ENCODE measurements around the gene C9.
"Not testable (repeated sequence)": the region's sequence is repeated elsewhere in the genome, so short reads cannot be mapped to it uniquely, and the experiment has no call there.

C9 gene

DNA sequence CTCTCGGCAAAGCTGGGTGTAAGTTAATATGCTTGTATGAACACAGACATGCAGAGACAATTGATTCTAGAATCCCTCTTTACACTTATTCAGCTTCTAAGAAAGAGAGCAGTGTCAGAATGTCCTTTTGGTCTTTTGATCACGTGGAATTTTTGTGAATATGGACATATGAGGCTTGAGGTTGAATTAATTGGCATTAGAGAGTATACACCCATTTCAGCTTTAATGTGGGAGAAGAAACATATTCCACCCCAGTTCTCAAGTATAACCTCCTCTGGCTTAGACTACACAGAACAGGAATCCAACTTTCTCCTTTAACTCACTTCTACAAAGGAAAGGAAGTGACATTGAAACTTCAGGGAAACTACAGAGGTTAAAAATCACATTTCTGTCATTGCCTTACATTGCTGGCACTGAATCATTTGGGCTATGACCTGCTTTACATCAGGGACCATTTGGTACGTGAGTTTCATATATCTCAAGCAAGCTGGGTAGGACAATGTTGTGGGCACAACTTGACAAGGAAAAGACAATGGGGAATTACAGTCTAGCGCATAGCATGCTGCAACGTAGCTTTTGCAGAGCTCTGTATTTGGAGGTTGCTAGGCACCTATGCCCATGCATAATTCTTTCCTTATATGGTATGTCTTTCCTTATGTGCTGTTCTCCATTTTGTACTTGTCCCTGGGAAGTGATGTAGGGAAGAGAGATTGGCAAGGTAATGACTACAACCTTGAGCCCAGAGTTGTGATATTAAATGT lies 41.0 kb upstream of the C9 start:
- Histone ChIP-seq H3K36me3 (replicated peaks) (no peaks in the 10 kb centered on the region), H3K4me3 (ENCODE audit: low read depth, low read length) (no peak overlapping the region), H3K27ac (no peak overlapping the region), H3K27me3 (replicated peaks) (no peaks in the 10 kb centered on the region)
- in situ Hi-C loops (cut with HindIII; ENCODE audit: low pct_ligation_motif_present, low sequenced_read_pairs), result no loop called here
- TF ChIP-seq, protein P1, sequence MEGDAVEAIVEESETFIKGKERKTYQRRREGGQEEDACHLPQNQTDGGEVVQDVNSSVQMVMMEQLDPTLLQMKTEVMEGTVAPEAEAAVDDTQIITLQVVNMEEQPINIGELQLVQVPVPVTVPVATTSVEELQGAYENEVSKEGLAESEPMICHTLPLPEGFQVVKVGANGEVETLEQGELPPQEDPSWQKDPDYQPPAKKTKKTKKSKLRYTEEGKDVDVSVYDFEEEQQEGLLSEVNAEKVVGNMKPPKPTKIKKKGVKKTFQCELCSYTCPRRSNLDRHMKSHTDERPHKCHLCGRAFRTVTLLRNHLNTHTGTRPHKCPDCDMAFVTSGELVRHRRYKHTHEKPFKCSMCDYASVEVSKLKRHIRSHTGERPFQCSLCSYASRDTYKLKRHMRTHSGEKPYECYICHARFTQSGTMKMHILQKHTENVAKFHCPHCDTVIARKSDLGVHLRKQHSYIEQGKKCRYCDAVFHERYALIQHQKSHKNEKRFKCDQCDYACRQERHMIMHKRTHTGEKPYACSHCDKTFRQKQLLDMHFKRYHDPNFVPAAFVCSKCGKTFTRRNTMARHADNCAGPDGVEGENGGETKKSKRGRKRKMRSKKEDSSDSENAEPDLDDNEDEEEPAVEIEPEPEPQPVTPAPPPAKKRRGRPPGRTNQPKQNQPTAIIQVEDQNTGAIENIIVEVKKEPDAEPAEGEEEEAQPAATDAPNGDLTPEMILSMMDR (IDR thresholded peaks at IDR 0.05; ENCODE audit: low read depth, low read length, missing control alignments), result no peak
- no peak for DNase-seq

DNA sequence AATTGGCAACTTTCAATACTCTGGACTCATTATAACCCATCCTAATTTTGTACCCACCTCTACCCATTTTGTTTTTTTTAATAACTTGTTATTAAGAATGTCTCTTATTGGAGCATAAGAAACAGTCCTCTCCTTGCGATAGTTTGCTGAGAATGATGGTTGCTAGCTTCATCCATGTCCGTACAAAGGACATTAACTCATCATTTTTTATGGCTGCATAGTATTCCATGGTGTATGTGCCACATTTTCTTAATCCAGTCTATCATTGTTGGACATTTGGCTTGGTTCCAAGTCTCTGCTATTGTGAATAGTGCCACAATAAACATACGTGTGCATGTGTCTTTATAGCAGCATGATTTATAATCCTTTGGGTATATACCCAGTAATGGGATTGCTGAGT lies 39.5 kb upstream of the C9 start:
- H3K27me3 ChIP-seq (replicated peaks), result not testable (repeated sequence)

DNA sequence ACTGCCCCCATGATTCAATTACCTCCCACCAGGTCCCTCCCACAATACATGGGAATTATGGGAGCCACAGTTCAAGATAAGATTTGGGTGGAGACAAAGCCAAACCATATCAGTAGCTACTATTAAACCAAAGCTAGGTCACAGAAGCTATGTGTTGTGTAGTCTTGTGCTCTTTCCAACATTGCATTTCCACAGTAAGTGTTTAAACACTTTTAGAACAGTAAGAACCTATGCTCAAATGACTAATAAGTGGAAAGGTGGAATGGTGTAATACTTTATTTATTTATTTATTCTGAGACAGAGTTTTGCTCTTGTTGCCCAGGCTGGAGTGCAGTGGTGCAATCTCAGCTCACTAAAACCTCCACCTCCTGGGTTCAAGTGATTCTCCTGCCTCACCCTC lies 37.8 kb upstream of the C9 start:
- H3K27ac ChIP-seq; H3K4me3 ChIP-seq (ENCODE audit: low read depth, low read length); H3K27me3 ChIP-seq (replicated peaks); H3K36me3 ChIP-seq (replicated peaks); DNase-seq; in situ Hi-C loops (cut with HindIII; ENCODE audit: low pct_ligation_motif_present, low sequenced_read_pairs): not testable (repeated sequence)

More for the DNA sequence above, 39.5 kb upstream of the C9 start:
- H3K27ac ChIP-seq; DNase-seq; in situ Hi-C loops (cut with HindIII; ENCODE audit: low pct_ligation_motif_present, low sequenced_read_pairs); H3K36me3 ChIP-seq (replicated peaks); H3K4me3 ChIP-seq (ENCODE audit: low read depth, low read length): not testable (repeated sequence)

DNA sequence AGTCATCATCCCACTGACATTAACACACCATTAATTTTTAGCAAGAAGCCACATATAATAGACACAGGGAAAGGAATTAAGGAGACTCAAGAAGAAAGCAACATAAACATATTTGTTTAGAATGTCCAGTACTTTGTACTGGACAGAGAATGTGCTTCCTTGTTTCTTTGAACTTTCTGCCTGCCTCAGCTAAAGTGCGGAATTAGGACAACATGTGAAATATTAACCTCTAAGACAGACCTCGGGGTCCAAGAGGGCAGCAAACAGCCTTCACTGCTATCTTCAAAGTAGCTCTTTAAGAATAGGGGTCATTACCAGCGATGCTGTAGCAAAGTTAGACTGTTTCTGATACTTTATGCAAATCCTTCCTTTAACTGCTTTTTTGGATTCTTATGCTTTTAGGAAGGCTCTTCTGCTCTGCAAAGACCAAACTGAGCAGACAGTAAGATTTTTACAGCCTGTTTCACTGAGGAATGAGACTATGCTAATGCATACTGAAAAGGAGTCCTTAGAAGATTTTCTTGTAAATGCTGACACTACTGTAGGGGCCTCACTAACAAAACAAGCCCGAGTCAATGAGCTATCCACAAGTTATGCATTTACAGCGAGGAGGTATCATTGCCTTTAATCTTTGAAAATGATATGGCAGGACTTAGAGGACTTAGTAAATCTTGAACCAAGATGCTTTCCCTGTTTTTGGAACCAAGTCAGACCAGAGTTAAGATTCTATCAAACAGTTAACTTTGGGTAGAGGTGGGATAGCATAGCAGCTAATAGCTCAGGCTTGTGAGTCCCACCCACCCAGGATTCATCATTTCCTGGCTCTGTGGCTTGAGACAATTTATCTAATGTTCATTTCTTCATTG lies 36.7 kb upstream of the C9 start:
- in situ Hi-C loops (cut with HindIII; ENCODE audit: low pct_ligation_motif_present, low sequenced_read_pairs), result no loop called here
- H3K36me3 ChIP-seq (replicated peaks), result peaks cover 6% of the 10 kb centered on the region
- peak; percentile 28 for DNase-seq
- TF ChIP-seq, protein P1 (IDR thresholded peaks at IDR 0.05; ENCODE audit: low read depth, low read length, missing control alignments), result no peak
- H3K4me3 ChIP-seq (ENCODE audit: low read depth, low read length), result no peak overlapping the region
- H3K27ac ChIP-seq, result peak overlapping the region; percentile 93
- no peaks in the 10 kb centered on the region for H3K27me3 ChIP-seq (replicated peaks)

DNA sequence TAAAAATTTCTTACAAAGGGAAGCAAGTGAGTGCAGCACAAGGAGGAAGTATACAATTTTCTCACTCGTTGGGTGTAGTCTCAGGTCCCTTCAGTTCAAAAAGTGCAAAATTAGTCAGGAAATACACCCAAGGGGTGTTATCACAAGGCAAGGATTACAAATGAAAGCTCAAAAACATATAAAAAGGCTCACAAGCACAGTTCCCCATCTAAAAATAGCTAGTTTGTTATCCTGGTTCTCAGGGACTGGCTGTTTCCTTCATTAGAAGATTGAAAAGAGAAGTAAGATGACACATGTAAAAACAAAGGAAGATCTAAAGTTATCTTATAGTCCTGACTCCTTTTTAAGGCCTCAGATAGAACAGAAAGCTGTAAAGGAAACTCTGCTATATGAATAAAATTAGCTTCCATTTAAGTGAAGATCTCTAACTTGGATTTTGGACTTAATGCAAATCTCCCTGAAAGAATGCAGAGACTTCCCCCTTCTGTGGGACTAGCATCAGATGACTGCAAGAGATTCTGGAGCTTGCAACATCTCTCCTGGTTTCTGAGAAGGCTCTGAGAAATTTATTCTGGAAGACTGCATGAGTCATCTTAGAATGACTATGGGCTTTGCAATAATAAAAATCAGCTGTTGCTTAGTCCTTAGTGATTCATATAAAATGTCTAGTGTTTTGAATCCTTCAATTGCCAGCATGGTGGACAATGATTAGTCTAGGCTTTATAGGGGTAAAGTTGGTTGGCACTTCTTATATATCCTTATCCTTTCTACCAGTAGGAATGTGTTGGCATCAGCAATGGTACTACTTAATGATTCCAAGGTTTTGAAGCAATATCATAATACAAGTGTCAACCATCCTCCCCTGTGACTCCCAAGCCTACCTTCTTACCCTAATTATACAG lies 35.1 kb upstream of the C9 start:
- Histone ChIP-seq H3K36me3 (replicated peaks) (peaks cover 7% of the 10 kb centered on the region), H3K27me3 (replicated peaks) (no peaks in the 10 kb centered on the region), H3K4me3 (ENCODE audit: low read depth, low read length) (no peak overlapping the region), H3K27ac (peak overlapping the region; percentile 93)
- in situ Hi-C loops (cut with HindIII; ENCODE audit: low pct_ligation_motif_present, low sequenced_read_pairs), result loop anchor here (25.0 kb wide), 1 partner anchor 138 kb away; no protein-coding TSS in a partner anchor
- DNase-seq, result peak; percentile 92
- TF ChIP-seq, protein P1 (IDR thresholded peaks at IDR 0.05; ENCODE audit: low read depth, low read length, missing control alignments), result no peak

DNA sequence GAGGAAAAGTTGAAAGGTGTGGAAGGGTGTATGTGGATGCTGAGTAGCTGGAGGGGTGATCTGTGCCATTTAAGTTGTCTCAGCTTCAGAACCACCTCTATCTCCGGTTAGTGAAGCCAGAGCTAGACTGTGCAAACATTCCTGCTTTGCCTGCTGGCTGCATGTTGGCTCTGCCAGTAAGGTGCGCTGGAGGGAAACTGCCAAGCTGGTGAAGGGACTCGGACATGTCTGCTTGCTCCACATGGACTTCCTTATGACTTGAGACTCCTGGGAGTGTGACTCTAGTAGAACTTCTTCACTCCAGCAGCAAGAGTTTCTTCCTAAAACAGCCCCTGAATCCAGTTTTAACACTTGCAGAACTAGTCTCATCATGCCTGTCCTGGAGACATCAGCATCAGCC lies 32.5 kb upstream of the C9 start:
- TF ChIP-seq, protein P1 (IDR thresholded peaks at IDR 0.05; ENCODE audit: low read depth, low read length, missing control alignments), result no peak
- Histone ChIP-seq H3K36me3 (replicated peaks) (peaks cover 27% of the 10 kb centered on the region), H3K4me3 (ENCODE audit: low read depth, low read length) (no peak overlapping the region), H3K27me3 (replicated peaks) (no peaks in the 10 kb centered on the region), H3K27ac (no peak overlapping the region)
- DNase-seq, result no peak
- in situ Hi-C loops (cut with HindIII; ENCODE audit: low pct_ligation_motif_present, low sequenced_read_pairs), result loop anchor here (25.0 kb wide), 1 partner anchor 140 kb away; no protein-coding TSS in a partner anchor
